ENCODE results near the gene C11orf24.
"Not testable (repeated sequence)": the region's sequence is repeated elsewhere in the genome, so short reads cannot be mapped to it uniquely, and the experiment has no call there.

C11orf24 gene

DNA sequence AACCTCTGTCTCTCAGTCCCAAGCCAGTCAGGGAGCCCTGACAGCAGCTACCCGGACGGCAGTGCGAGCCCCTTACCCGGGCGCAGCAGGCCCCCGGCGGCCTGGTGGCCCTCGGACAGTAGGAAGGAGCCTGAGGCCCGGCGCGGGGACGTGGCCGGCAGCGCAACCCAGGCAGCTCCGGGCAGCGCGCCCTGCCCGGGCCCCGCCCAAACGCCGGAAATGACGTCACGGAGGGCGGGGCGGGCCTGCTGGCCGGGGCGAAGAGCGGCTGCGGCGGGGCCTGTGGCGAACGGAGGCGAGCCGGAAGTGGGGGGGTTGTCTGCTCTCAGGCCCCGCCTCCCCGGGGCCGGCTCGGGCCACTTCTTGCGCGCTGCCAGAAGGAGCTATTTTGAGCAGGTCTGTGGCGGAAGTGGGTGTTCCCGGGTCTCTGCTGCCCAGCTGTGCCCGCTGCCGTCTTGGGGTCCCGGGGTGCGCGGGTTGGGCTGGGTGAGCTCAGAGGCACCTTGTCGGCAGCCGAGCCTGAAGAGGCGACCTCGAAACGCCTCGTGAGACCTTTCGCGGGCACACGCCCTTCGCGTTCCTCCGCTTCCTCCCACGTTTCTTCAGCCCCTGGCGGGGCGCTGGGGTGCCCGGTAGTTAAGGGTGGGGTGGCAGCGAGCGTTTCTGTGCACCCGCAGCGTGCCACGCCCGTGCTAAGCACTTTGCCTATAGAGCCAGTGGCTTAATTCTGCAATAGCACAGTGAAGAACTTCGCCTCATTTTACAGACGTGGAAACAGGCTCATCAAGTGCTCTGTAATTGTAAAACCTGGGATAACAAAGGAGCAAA, at the start of gene C11orf24:
Gene C11orf24 (minus strand): TSS at position 193 of the 828 bp plus-strand sequence. CDS start 8,206 bp downstream, outside the sequence.
- peak; percentile 92 for DNase-seq (ENCODE audit: low read depth)

DNA sequence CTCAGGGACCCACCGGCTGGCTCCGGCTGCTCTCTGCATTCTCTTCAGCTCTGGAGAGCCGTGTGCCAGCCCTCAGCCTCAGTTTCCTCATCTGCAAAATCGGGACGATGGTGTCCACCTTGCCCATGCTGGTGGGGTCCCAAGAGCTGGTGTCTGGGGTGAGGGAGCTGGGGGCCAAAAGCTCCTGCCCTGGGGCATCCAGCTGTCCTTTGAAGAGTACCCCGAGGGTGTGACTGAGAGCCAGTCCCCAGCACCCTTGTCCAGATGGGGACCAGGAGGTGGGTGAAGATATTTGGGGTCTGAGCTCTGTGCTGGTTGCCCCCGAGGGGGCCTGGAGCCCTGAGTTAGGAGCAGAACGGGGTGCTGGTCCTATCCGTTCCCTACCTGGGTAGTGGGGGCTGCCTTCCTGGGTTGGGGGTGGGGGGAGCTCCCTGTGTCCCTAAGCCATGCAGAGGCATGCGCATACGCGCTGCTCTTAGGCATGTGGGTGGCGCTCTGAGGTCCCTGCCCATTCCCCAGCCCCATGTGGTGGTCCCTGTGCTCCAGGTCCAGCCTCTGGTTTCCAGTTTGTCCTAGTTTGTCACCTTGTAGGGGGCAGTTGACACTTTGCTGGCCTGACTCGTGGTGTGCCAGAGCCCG, 45.5 kb upstream of the C11orf24 start:
- DNase-seq (ENCODE audit: low read depth), result no peak

DNA sequence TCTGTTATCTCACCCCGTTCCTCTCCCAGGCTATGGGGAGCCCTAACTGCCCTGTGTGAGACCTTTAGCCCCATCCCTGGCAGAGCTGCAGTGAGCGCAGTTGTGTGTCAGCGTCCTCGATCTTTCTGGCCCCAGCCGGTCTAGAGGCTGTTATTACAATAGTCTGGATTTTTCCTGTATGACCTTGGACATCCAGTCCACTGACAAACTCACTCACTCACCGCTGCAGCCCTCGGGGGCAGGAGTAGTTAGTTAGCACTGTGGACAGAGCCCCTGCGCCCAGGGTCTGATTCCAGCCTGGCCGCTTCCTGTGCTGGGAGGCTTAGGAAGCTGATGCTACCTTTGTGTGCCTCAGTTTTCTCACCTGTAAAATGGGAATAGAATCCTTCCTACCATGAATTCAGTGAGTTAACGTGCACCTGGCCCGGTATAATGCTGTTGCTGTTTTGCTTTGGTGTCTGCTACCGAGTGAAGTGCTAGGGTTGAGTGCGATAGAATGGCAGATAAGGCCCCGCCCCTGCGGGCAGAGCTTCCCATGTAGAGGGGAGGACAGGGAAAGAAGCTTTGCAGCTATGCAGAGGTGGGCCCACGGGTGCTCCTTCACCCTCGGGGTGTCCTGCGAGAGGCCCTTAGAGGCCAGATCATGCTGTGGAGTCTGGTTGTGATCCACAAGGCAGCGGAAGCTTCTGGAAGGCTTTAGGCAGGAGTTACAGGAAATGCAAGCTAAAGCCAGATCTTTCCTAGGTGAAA, 43.6 kb upstream of the C11orf24 start:
- no peak for DNase-seq (ENCODE audit: low read depth)

DNA sequence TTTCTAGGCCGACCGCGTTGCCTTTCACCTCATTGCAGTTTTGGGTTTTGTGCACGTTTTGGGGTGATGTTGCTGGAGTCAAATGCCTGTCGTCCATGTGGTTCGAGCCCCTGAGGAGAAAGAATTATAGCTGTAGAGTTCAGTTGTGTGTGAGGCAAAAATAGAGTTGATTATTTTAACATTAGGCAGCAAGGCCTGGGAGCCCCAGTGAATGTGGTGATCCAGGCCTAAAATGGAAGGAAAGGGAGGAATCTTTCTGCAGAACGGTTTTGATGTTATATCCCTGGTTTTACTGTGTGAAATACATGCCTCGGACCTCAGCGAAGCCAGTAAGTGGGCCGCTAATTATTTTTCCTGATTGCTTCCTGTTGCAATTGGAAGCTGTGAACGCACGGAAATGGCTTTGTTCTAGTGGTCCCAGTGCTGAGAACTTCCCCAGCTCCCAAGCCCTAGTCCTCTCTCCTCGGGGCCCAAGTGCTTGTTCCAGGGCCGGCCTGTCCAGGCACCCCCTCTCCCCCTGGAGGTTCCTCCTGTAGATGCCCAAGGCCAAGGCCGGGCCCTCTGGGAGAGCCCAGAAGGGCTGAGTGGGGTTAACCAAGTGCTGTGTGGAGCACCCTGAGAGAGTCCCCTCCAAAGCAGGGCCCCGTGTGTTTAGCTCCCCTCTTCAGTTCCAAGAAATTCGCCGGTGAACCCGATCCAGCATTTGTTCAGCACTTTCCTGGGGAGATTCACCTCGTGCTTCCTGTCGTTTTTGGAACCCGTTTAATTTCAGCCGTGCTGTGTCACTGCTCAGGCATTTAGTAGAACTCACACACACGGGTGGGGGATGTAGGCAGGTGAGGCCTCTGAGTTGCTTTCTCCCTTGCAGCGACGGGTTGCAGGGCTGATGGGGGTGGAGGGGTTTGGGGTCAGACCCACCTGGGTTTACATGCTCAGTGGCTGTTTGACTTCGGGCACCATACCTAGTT, 42.7 kb upstream of the C11orf24 start:
- DNase-seq (ENCODE audit: low read depth), result no peak

DNA sequence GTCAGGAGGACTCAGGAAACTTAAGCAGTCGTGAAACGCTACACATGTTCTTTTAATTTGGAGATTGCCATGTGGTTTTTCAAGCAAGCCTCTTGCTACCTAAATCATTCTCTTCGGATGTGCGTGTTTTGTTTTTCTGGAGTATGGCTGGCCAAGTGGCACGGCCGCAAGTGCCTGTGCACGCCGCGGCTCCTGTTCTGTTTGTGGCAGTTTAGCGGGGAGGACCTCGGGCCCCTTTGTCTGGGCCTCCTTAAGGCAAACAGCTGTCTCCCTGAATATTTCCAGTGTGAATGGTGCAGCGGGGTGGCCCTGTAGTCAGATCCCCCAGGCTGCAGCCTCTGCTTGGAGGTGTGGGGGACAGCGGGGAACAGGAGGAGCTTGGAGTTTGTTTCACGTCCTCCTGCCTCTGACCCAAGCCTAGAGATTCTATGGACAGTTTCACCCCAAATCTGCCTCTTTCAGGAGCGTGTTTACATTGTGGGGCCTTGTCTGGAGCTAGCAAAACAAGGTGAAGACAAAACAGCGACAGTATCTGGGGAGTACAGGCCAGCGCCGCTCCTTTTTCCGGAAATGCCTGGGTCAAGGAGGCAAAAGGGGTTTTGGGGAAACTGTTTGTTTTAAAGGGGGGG, 41.9 kb upstream of the C11orf24 start:
- DNase-seq (ENCODE audit: low read depth), result no peak

DNA sequence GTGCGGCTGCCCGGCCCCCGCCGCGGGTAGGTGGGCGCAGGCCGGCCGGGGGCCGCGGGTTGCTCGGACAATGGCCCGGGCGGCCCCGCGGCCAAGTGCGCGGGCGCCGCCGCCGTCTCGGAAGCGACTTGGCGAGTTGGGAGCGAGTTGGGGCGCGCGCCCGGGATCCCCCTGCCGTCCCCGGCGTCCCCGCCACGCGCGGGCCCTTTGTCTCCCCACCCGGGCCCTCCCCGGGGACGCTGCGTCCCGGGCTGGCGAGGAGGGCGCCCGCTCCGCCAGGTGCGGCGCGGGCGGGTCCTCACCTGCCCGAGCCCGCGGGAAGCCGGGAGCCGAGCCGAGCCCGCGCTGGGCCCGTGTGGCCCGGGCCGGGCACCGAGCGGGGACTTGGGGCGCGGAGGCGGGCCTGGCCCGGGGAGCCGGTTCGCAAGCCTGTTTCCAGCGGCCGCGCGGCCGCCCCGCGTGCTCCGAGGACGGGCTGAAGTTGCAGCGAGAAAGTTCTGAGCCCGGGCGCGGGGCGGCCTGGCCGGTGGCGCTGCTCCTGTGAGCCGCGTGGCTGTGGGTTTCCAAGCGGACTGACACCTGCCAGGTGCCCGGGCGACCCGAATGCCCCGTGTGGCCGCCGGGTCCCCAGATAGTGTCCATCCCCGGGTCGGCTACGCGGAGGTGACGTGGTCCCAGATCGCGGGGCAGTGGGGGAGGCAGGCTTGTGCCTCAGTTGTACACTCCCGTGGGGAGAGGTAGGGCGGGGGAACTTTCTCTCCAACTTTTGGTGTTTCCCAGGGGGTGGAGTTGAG, 41.2 kb upstream of the C11orf24 start:
- DNase-seq (ENCODE audit: low read depth), result peak; percentile 21

DNA sequence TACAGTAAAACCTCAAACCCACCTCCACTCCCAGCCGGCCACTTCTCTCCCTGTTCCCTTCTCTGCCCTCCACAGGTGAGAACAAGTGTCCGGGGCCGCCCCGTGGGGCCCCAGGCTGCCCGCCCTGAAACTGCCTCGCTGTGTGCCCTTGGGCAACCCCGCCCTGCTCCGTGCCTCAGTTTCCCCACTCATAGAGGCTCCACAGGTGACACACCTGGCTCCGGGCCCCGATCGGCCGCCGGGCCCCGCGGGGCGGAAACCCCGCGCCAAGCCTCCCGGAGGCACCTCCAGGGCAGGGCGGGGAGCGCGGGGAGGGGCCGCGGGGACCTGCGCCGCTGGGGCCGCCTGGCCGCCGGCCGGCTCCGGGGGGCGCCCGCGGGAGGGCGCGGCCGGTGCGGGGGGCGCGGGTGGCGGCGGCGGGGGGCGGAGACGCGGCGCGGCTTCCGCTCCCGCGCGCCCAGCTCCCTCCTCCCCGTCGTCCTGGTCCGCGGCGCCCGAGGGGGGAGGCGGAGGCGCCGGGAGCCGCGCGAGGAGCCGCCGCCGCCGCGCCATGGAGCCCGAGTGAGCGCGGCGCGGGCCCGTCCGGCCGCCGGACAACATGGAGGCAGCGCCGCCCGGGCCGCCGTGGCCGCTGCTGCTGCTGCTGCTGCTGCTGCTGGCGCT, 40.5 kb upstream of the C11orf24 start, which contains the start of gene LRP5:
Gene LRP5 (plus strand): TSS at position 475 of the 663 bp plus-strand sequence. CDS start 124 bp downstream, at position 599.
- DNase-seq (ENCODE audit: low read depth), result no peak

DNA sequence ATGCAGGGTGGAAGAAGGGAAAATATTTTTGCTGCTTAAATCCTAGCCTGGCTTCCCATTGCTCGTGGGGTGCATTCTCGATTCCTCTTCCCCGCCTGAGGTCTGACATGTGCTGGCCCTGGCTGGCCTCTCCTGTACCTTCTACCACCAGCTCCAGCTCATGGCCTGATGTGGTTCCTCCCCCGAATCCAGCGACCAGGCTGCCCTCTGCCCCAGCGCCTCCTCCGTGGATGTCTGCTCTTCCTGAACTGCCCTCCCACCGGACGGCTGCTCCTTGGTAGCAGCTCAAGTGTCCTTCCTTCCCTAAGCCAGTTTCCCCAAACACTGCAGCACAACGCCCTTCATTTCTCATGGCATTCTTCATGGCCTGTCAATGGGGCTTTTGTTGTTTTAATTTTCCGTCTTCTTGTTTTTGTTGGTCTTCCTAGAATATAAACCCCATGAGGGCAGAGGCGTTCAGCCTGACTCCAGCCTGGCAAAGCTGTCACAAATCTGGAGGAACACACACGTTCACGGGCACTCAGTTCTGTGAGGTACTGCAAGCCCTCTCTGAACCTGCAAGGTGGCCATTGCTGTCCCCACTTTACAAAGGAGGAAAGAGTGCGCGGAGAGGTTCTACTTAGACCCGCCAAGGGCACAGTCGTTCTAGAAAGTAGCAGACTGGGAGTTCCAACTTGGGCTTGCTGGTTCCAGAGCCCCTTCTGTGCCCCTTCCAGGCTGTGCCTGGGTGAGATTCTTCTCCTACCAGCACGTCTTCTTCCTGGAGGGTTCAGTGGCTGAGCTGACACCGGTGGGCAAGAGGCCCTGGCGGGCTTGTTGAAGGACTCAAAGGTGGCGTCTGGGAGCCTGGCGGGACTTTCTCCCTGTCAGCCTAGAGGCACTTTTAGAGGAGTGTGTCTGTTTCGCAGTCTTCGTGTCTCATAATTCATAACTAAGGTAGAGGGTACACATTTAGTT, 39.7 kb upstream of the C11orf24 start:
- DNase-seq (ENCODE audit: low read depth), result no peak

DNA sequence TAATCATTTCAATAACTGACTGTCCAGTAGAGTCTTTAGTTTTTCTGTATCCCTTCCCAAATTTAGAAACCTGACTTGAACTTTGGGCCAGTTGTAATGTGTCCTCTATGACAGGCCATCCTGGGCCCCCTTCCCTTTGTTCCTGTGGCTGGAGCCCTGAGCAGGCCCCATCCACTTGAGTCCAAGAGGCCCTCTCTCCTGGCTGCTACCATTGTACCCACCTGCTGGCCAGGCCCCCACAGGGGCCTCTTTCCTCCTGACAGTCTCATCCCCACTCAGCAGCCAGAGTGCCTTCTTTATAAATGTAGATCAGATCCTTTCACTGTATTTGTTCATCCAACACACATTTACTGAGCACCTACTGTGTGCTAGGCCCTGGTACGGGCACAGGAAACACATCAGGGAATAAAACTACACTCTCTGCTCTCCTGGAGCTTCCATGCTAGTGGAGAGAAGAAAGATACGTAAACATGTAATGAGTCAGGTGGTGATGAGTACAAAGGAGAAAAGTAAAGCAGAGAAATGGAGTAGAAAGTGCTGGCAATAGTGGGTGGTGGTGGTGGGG, 37.9 kb upstream of the C11orf24 start:
- DNase-seq (ENCODE audit: low read depth), result no peak

DNA sequence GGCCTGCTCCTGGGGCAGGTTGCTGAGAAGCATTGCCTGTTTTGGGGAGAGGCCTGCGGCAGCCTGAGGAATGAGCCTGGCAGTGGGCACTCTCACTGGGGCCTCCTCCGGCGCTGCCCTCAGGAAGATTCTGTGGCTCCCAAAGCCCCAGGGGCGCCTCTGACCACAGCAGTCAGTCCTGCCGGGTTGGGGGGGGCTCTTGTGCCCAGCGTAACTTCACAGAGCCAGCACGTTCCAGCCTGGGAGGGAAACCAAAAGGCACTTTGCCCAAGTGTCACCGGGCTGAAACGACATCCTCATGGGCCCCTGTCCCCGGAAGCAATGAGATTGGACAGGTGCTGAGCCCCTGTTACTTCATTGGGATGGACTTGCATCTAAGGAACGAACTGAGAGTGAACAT, 36.3 kb upstream of the C11orf24 start:
- DNase-seq (ENCODE audit: low read depth), result no peak

DNA sequence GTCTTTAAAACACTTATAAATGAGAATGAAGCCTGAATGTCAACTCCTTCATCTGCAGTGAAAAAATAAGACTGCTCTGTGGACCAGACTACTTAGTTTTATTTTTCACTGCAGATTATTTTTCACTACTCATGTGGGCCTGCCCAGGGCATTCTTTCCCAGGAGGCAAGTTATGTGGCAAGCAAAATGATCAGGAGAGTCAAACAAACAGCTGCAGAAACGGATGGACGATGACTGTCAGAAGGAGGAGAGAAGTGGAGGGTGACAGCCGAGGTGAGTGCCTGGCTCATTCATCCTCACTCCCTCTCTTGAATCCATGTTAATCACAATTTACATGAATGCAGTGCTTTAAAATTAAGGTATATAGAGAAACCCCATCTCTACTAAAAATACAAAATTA, 34.9 kb upstream of the C11orf24 start:
- no peak for DNase-seq (ENCODE audit: low read depth)

DNA sequence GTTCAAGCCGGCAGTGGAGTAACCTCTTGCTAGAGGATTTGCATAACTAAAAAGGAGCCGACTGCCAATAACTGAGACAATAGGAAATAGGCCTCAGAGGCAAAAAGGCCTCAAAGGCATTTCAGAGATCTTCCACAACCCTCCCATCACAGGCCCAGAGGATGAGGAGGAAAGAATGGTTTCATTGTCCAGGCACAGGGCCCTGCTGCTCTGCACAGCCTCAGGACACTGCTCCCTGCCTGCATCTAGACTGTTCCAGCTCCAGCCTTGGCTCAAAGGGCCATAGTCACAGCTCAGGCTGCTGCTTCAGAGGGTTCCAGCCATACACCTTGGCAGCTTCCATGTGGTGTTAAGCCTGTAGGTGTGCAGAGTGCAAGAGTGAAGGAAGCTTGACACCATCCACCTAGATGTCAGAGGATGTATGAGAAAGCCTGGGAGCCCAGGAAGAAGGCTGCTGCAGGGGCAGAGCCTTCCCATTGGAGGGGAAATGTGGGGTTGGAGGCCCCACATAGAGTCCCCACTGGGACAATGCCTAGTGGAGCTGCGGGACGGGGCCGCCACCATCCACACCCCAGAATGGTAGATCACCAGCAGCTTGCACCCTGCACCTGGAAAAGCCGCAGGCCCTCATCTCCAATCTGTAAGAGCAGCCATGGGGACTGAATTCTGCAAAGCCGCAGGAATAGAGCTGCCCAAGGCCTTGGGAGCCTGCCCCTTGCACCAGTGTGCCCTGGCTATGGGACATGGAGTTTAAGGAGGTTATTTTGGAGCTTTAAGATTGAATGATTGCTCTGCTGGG, 32.4 kb upstream of the C11orf24 start:
- no peak for DNase-seq (ENCODE audit: low read depth)

DNA sequence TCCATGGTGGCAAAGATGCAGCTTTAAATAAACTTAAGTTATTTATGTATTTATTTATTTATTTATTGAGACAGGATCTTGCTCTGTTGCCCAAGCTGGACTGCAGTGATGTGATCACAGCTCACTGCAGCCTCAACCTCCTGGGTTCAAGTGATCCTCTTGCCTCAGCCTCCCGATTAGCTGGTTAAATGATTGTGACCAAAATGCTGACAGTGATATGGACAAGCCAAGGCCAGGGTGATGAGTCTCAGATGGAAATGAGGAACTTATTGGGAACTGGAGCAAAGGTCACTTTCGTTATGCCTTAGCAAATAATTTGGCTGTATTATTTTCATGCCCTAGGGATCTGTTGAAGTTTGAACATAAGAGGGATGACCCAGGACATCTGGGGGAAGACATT, 31.3 kb upstream of the C11orf24 start:
- no peak for DNase-seq (ENCODE audit: low read depth)

DNA sequence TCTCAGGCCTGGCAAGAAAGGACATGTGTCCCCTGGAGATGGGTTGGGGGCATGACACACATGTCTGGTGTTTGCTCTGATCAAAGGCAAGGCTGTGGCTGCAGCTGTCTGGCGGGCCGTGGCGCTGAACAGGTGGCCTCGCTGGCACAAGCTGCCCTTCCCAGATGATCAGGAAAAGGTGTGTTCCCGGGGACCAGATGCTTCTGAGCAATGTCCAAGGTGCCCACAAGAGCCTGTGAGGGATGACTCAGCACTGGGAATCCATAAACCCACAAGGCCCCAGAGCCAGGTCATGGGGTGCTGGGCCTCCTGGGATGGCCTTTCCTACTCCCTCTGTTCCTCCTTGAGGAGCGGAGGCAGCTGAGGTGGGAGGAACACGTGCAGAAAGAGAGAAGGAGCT, 30.9 kb upstream of the C11orf24 start:
- DNase-seq (ENCODE audit: low read depth), result no peak

DNA sequence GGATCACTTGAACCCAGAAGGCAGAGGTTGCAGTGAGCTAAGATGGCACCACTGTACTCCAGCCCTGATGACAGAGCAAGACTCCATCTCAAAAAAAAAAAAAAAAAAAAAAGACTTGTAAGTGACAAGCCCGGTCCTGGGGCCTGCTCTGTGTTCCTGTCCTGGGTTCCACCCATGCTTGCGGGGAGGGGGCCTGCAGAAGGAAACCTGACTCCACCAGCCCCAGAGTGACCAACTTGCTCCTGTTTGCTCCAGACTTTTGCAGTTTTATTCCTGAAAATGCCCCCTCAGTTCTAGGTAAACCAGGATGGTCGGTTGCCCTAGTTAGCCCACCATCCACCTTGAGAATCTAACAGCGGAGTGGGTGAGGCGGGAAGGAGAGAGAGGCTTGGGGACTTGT, 30.5 kb upstream of the C11orf24 start:
- no peak for DNase-seq (ENCODE audit: low read depth)

DNA sequence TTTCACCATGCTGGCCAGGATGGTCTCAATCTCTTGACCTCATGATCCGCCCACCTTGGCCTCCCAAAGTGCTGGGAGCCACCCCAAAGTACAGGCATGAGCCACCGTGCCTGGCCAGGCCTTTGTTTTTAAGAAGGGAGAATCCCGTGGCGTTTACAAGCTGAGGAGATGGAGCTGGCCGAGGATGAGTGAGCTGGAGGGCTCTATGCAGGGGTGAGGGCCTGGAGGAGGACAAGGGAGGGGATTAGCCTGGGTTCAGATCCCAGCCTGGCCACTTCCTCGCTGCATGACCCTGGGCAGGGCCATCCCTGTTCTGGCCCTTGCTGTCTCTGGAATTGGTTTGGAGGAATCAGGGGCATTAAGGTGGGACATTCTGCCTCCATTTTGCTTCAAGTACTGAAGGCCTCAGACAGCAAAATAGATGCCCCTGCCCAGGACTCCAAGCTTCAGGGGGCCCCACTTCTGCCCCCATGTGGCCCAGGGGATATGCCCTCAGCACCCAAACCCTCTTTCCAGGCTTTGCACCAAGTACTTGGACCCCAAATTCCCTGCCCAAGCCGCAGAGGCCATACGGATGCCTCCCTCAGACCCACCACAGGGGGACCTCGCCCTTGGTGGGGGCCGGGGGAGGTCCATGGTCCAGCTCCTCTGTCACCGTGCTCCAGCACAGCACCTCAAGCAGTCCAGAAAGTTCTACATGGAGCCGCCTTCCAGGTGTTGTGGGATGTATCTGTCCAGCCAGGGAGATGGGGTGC, 28.5 kb upstream of the C11orf24 start:
- no peak for DNase-seq (ENCODE audit: low read depth)

DNA sequence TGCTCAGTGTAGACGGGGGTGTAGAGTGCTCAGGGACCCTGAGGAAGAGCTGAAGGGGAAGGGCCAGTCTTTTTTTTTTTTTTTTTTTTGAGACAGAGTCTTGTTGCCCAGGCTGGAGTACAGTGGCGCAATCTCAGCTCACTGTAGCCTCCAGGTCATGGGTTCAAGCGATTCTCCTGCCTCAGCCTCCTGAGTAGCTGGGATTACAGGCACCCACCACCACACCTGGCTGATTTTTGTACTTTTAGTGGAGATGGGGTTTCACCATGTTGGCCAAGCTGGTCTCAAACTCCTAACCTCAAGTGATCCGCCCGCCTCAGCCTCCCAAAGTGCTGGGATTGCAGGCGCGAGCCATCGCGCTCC, 27.7 kb upstream of the C11orf24 start:
- not testable (repeated sequence) for DNase-seq (ENCODE audit: low read depth)
